ENCODE measurements around the gene CLEC20A. TPM values are rescaled to one million over a fixed set of nuclear protein-coding genes. Genes with fewer than 3 reads are reported as not detected.

Gene CLEC20A
- total RNA-seq, 2 donors from 2014 or later: not detected

DNA sequence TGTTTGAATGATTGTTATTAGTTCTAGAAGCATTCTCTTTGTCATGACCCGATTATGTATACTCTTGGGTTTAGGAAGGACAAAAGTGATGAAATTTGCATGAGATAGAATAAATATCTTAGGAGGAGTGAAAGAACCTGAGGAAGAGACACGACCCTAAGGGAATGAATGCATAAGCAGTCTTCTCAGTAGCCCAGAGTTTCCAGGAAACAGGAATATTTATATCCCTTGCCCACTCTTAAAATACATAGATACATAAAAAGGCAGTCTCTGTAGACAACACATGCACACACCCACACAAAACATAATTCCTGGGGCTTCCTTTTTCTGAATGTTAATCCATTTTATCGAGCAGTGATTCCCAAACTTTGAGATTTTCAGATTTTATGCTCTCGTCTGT, 19.4 kb downstream of the CLEC20A start:
- H3K36me3 ChIP-seq: no peaks in the 10 kb centered on the region
- TF ChIP-seq POLR2AphosphoS5 (IDR thresholded peaks at IDR 0.05): no peak
- TF ChIP-seq POLR2A (IDR thresholded peaks at IDR 0.05): no peak
- TF ChIP-seq CTCF (IDR thresholded peaks at IDR 0.05): no peak
- intact Hi-C loops (cut with DNase I): no loop called here
- no peak overlapping the region for H3K27ac ChIP-seq
- no peak overlapping the region for H3K4me3 ChIP-seq
- DNase-seq (ENCODE audit: low spot score): no peak
- no peaks in the 10 kb centered on the region for H3K9me3 ChIP-seq
- WGBS: 80% methylated on average over 4 of the region's 4 CpGs
- H3K27me3 ChIP-seq (replicated peaks; ENCODE audit: insufficient read depth): no peaks in the 10 kb centered on the region
- H3K4me1 ChIP-seq (replicated peaks): no peaks in the 10 kb centered on the region

GRCh38 chr1:178472531-178472930, 24.2 kb downstream of the CLEC20A start:
- TF ChIP-seq CTCF (IDR thresholded peaks at IDR 0.05): no peak
- TF ChIP-seq POLR2A (IDR thresholded peaks at IDR 0.05): no peak
- TF ChIP-seq POLR2AphosphoS5 (IDR thresholded peaks at IDR 0.05): no peak
- no peak overlapping the region for H3K27ac ChIP-seq
- no peak overlapping the region for H3K4me3 ChIP-seq
- no peaks in the 10 kb centered on the region for H3K36me3 ChIP-seq
- no peak for DNase-seq (ENCODE audit: low spot score)
- no peaks in the 10 kb centered on the region for H3K4me1 ChIP-seq (replicated peaks)
- intact Hi-C loops (cut with DNase I): no loop called here
- H3K27me3 ChIP-seq (replicated peaks; ENCODE audit: insufficient read depth): no peaks in the 10 kb centered on the region
- no peaks in the 10 kb centered on the region for H3K9me3 ChIP-seq

DNA sequence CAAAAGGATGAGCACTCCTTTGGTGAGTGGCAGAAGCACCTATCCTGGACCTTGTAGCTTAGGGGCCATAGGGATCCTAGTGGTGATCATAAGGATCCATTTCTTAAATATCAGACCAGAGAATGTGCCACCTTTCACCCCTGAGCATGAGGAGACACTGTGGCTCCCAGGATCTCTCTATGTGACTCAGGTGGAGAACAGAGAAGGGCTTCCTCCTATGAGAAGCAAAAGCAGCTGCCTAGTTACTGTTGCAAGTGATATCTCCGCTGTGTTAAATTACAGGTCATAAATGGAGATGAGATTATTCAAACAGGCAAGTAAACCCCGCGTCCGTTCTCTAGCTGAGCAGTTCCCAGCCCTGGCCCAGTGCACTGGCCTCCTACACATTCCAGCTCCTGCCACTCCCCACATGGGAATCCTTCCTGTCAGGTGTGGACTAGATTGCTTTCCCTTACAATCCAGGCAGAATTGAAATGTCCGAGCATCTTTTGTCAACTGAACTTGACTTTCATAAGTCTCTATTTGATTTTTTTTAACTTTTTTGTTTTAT, 26.3 kb downstream of the CLEC20A start:
- Histone ChIP-seq H3K4me1 (replicated peaks) (no peaks in the 10 kb centered on the region), H3K27ac (no peak overlapping the region), H3K4me3 (no peak overlapping the region), H3K9me3 (no peaks in the 10 kb centered on the region), H3K36me3 (no peaks in the 10 kb centered on the region), H3K27me3 (replicated peaks; ENCODE audit: insufficient read depth) (no peaks in the 10 kb centered on the region)
- TF ChIP-seq POLR2AphosphoS5 (IDR thresholded peaks at IDR 0.05) (no peak), POLR2A (IDR thresholded peaks at IDR 0.05) (no peak), CTCF (IDR thresholded peaks at IDR 0.05) (no peak)
- intact Hi-C loops (cut with DNase I): no loop called here
- 46% methylated on average over 5 of the region's 5 CpGs for WGBS
- DNase-seq (ENCODE audit: low spot score): no peak

- H3K36me3 ChIP-seq: no peaks in the 10 kb centered on the region
- H3K27me3 ChIP-seq (replicated peaks; ENCODE audit: insufficient read depth): no peaks in the 10 kb centered on the region
These were observed 28.9 kb downstream of the CLEC20A start for GRCh38 chr1:178467837-178468236.

More at GRCh38 chr1:178467837-178468236, 28.9 kb downstream of the CLEC20A start:
- no peak overlapping the region for H3K4me3 ChIP-seq
- H3K4me1 ChIP-seq (replicated peaks): no peaks in the 10 kb centered on the region
- H3K9me3 ChIP-seq: no peaks in the 10 kb centered on the region
- TF ChIP-seq POLR2AphosphoS5 (IDR thresholded peaks at IDR 0.05) (no peak), CTCF (IDR thresholded peaks at IDR 0.05) (no peak), POLR2A (IDR thresholded peaks at IDR 0.05) (no peak)
- intact Hi-C loops (cut with DNase I): no loop called here
- DNase-seq (ENCODE audit: low spot score): no peak
- H3K27ac ChIP-seq: no peak overlapping the region

Data from prostate gland (tissue), 2 donors.